ENCODE results near the gene DNAH2. TPM values are rescaled to one million over a fixed set of nuclear protein-coding genes. Genes with fewer than 3 reads are reported as not detected.

The DNAH2 gene
- total and polyA plus RNA-seq, 9 of the 15 experiments (the other 6 are each of a cell fraction or from before 2014, with no cell fraction given) = 0.03 TPM; not detected in 8

DNA sequence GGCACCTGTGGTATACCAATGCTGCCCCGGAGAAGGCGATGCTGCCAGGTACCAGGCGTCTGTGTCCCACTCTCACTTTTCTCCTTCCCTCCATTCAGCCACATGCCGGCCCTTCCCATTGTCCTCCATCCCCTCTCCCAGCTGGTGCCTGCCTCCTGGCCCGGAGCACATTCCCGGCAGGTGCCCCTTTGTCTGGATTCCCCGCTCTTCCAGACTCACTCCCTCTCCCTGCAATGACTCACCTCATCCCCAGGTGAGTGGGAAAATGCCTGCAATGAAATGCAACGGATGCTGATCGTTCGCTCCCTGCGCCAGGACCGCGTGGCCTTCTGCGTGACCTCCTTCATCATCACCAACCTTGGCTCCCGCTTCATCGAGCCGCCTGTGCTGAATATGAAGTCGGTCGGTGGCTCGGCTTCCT lies 106.0 kb downstream of the DNAH2 start:
- no peak overlapping the region for H3K4me3 ChIP-seq
- H3K79me2 ChIP-seq (ENCODE audit: control insufficient read depth, insufficient read depth, low read length) = no peaks in the 10 kb centered on the region
- no peaks in the 10 kb centered on the region for H4K20me1 ChIP-seq (replicated peaks; ENCODE audit: control insufficient read depth, insufficient read depth, low read length)
- TF ChIP-seq SAFB (IDR thresholded peaks at IDR 0.05; ENCODE audit: borderline replicate concordance, low read depth, low read length) = no peak
- no peak for TF ChIP-seq KDM4B (IDR thresholded peaks at IDR 0.05; ENCODE audit: borderline replicate concordance in 2 of 2, low read depth in 1 of 2)
- no peak for TF ChIP-seq FOXK1 (CRISPR knock-in tag; IDR thresholded peaks at IDR 0.05; ENCODE audit: borderline replicate concordance)
- TF ChIP-seq ZNF444 (CRISPR knock-in tag; IDR thresholded peaks at IDR 0.05) = no peak
- TF ChIP-seq, protein P1, sequence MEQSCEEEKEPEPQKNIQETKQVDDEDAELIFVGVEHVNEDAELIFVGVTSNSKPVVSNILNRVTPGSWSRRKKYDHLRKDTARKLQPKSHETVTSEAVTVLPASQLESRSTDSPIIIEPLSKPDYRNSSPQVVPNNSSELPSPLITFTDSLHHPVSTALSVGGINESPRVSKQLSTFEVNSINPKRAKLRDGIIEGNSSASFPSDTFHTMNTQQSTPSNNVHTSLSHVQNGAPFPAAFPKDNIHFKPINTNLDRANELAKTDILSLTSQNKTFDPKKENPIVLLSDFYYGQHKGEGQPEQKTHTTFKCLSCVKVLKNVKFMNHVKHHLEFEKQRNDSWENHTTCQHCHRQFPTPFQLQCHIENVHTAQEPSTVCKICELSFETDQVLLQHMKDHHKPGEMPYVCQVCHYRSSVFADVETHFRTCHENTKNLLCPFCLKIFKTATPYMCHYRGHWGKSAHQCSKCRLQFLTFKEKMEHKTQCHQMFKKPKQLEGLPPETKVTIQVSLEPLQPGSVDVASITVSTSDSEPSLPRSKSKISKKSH (CRISPR knock-in tag; IDR thresholded peaks at IDR 0.05) = no peak
- no peak for TF ChIP-seq GTF2E2 (tag; IDR thresholded peaks at IDR 0.05)
- no peak for TF ChIP-seq ZNF282 (CRISPR knock-in tag; IDR thresholded peaks at IDR 0.05)
- TF ChIP-seq PCBP1 (IDR thresholded peaks at IDR 0.05; ENCODE audit: low read depth, low read length, poor library complexity, severe bottlenecking) = no peak
- TF ChIP-seq, protein P2, sequence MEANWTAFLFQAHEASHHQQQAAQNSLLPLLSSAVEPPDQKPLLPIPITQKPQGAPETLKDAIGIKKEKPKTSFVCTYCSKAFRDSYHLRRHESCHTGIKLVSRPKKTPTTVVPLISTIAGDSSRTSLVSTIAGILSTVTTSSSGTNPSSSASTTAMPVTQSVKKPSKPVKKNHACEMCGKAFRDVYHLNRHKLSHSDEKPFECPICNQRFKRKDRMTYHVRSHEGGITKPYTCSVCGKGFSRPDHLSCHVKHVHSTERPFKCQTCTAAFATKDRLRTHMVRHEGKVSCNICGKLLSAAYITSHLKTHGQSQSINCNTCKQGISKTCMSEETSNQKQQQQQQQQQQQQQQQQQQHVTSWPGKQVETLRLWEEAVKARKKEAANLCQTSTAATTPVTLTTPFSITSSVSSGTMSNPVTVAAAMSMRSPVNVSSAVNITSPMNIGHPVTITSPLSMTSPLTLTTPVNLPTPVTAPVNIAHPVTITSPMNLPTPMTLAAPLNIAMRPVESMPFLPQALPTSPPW (CRISPR knock-in tag; IDR thresholded peaks at IDR 0.05) = no peak
- no peak for TF ChIP-seq ZNF830 (CRISPR knock-in tag; IDR thresholded peaks at IDR 0.05)
- no peak for TF ChIP-seq SNIP1 (IDR thresholded peaks at IDR 0.05; ENCODE audit: low read depth)
- no peak for TF ChIP-seq ZNF384 (IDR thresholded peaks at IDR 0.05; ENCODE audit: low read depth, low read length)
- TF ChIP-seq ATF2 (CRISPR knock-in tag; IDR thresholded peaks at IDR 0.05) = no peak
- TF ChIP-seq ZKSCAN3 (CRISPR knock-in tag; IDR thresholded peaks at IDR 0.05) = no peak
- no peak for TF ChIP-seq SMARCA5 (IDR thresholded peaks at IDR 0.05)
- TF ChIP-seq MAFK (IDR thresholded peaks at IDR 0.05; ENCODE audit: low read length) = no peak
- peaks cover 0 to 9% of the 10 kb centered on the region in 2 experiments; a peak in 2 of 5 replicates for H3K4me1 ChIP-seq (replicated peaks in 1 of 2; ENCODE audit: control insufficient read depth in 2 of 2, insufficient read depth in 2 of 2, low read length in 2 of 2)
- in situ Hi-C loops (cut with MboI) = no loop called here
- no peak overlapping the region for H3K9ac ChIP-seq (ENCODE audit: insufficient read depth in 1 of 2, low read depth in 2 of 2, low read length in 2 of 2)
- no peak for DNase-seq (ENCODE audit: extremely low read depth in 1 of 4, low spot score in 3 of 4)
- ChIA-PET CTCF (ENCODE audit: low intra/inter-chr PET ratio) (interaction anchor here (1.4 to 1.9 kb wide), 2 partner anchors 80 to 166 kb away, joined by 3 to 14 read pairs; no protein-coding TSS in a partner anchor), POLR2A (no interaction called here)
- BruUV-seq (replicated peaks) = no TSS peak
- H3K36me3 ChIP-seq (ENCODE audit: control insufficient read depth, insufficient read depth, low read length) = no peaks in the 10 kb centered on the region
- no peak overlapping the region for H3K4me2 ChIP-seq (ENCODE audit: insufficient read depth, low read length)
- intact Hi-C loops (cut with micrococcal nuclease) = loop anchor here (5.0 to 10.0 kb wide), 3 partner anchors 34 to 221 kb away; partner anchors contain the start of genes CYB5D1, NAA38 and TMEM88
- no peak for ATAC-seq
- H3K9me1 ChIP-seq (ENCODE audit: control insufficient read depth, insufficient read depth, low read length) = no peaks in the 10 kb centered on the region
- H3K27ac ChIP-seq (ENCODE audit: extremely low read depth, low read depth, low read length) = no peak overlapping the region
- peaks cover 6 to 42% of the 10 kb centered on the region in 2 experiments for H3K27me3 ChIP-seq (ENCODE audit: control insufficient read depth in 2 of 2, insufficient read depth in 2 of 2, low read length in 2 of 2)
- FAIRE-seq = no peak
- H2AFZ ChIP-seq (ENCODE audit: low read depth, low read length) = no peak overlapping the region
- WGBS (ENCODE audit: insufficient coverage, low coverage, missing lambda C conversion rate) = 5% methylated on average over 8 of the region's 20 CpGs
- no peaks in the 10 kb centered on the region for H3K9me3 ChIP-seq (replicated peaks; ENCODE audit: control insufficient read depth, insufficient read depth, low read depth, low read length)

All from K562 (cell line).